C4-2B (cell line): Measurements from ENCODE around the gene AEBP1.

Experiments
- H3K27ac ChIP-seq: fragments of 450-650 bp; 2 replicates; pipeline ENCODE4 v1.5.1; 2017
- CTCF ChIP-seq: fragments of 450-650 bp; conservative IDR thresholded peaks from 2 replicates; pipeline ENCODE4 v1.5.1; 2017; ENCODE audit warnings: mild to moderate bottlenecking
- ZFX ChIP-seq: fragments of 450-650 bp; IDR thresholded peaks from 2 replicates; pipeline ENCODE4 v1.6.1; 2017

AEBP1 gene

GRCh38 chr7:44104860-44105771 lies 971 bp downstream of the AEBP1 start:
- TF ChIP-seq ZFX (no peak), CTCF (no peak)
- H3K27ac ChIP-seq = no peak overlapping the region

GRCh38 chr7:44105832-44106231 lies 1.7 kb downstream of the AEBP1 start:
- no peak overlapping the region for H3K27ac ChIP-seq
- TF ChIP-seq ZFX = no peak

GRCh38 chr7:44106311-44107065 lies 2.3 kb downstream of the AEBP1 start:
- H3K27ac ChIP-seq = no peak overlapping the region
- TF ChIP-seq ZFX (no peak), CTCF (no peak)

GRCh38 chr7:44107116-44107960 lies 3.2 kb downstream of the AEBP1 start:
- H3K27ac ChIP-seq = no peak overlapping the region
- TF ChIP-seq ZFX = no peak

GRCh38 chr7:44107961-44108767 lies 4.0 kb downstream of the AEBP1 start:
- TF ChIP-seq CTCF (no peak), ZFX (no peak)

GRCh38 chr7:44108768-44109750 lies 4.9 kb downstream of the AEBP1 start:
- TF ChIP-seq CTCF (no peak), ZFX (no peak)
- H3K27ac ChIP-seq = no peak overlapping the region

More at GRCh38 chr7:44107961-44108767, 4.0 kb downstream of the AEBP1 start:
- H3K27ac ChIP-seq = no peak overlapping the region

- H3K27ac ChIP-seq = no peak overlapping the region
- TF ChIP-seq ZFX (no peak), CTCF (no peak)
Observed at GRCh38 chr7:44109991-44110390, 5.8 kb downstream of the AEBP1 start.
